Astrocyte (in vitro differentiated cells and primary cell): ENCODE data around the gene MBP. TPM values are rescaled to one million over a fixed set of nuclear protein-coding genes. Genes with fewer than 3 reads are reported as not detected.

Experiments used
- DNase-seq: peaks from one replicate; pipeline ENCODE4 v3.0.0-alpha.2; 2010; ENCODE audit warnings: low read depth
- FAIRE-seq: peaks from 2 replicates; lab custom pipeline; 2011; peaks lifted over from hg19 to GRCh38; lab: Jason Lieb, UNC
- H2AFZ ChIP-seq: 2 replicates; pipeline ENCODE4 v1.6.0; 2012; ENCODE audit warnings: low read depth, low read length, inconsistent platforms
- H3K27ac ChIP-seq: 2 replicates; pipeline ENCODE4 v1.5.1; 2011; ENCODE audit warnings: low read depth, low read length, inconsistent platforms
- H3K27me3 ChIP-seq: 2 replicates; pipeline ENCODE4 v1.6.0; 2011; ENCODE audit warnings: low read length, inconsistent platforms; ENCODE audit not compliant: insufficient read depth
- H3K36me3 ChIP-seq: 2 replicates; pipeline ENCODE4 v1.5.1; 2011; ENCODE audit warnings: low read length, inconsistent platforms; ENCODE audit not compliant: insufficient read depth
- H3K4me1 ChIP-seq: 2 replicates; pipeline ENCODE4 v1.5.1; 2011; ENCODE audit warnings: low read length, inconsistent platforms; ENCODE audit not compliant: insufficient read depth
- H3K4me2 ChIP-seq: 2 replicates; pipeline ENCODE4 v1.6.0; 2012; ENCODE audit warnings: low read length, inconsistent platforms
- H3K4me3 ChIP-seq: 2 replicates; pipeline ENCODE4 v1.5.1; 2011; ENCODE audit warnings: low read depth, mild to moderate bottlenecking, low read length, inconsistent platforms; ENCODE audit not compliant: insufficient read depth
- H3K79me2 ChIP-seq: 2 replicates; pipeline ENCODE4 v1.6.0; 2012; ENCODE audit warnings: mild to moderate bottlenecking, low read length, inconsistent platforms; ENCODE audit not compliant: insufficient read depth
- H3K9ac ChIP-seq: 2 replicates; pipeline ENCODE4 v1.6.0; 2012; ENCODE audit warnings: mild to moderate bottlenecking, low read length, inconsistent platforms
- H3K9me3 ChIP-seq: 2 replicates; pipeline ENCODE4 v1.5.1; 2012; ENCODE audit warnings: low read depth, mild to moderate bottlenecking, low read length, inconsistent platforms; ENCODE audit not compliant: insufficient read depth
- H4K20me1 ChIP-seq: 2 replicates; pipeline ENCODE4 v1.6.0; 2012; ENCODE audit warnings: low read length, inconsistent platforms; ENCODE audit not compliant: insufficient read depth
- H3K27ac Mint-ChIP-seq: one replicate; pipeline ENCODE4 v1.8.0; 2021; ENCODE audit warnings: mild to moderate bottlenecking, mixed read lengths; ENCODE audit not compliant: unreplicated experiment
- H3K27me3 Mint-ChIP-seq: one replicate; pipeline ENCODE4 v1.8.0; 2021; ENCODE audit warnings: low read depth, mixed read lengths; ENCODE audit not compliant: unreplicated experiment
- H3K36me3 Mint-ChIP-seq: one replicate; pipeline ENCODE4 v1.8.0; 2021; ENCODE audit warnings: low read depth, mixed read lengths; ENCODE audit not compliant: unreplicated experiment
- H3K4me1 Mint-ChIP-seq: one replicate; pipeline ENCODE4 v1.8.0; 2021; ENCODE audit warnings: low read depth, mixed read lengths; ENCODE audit not compliant: unreplicated experiment
- H3K4me3 Mint-ChIP-seq: one replicate; pipeline ENCODE4 v1.8.0; 2021; ENCODE audit warnings: mild to moderate bottlenecking, moderate library complexity, mixed read lengths; ENCODE audit not compliant: unreplicated experiment
- H3K9me3 Mint-ChIP-seq: one replicate; pipeline ENCODE4 v1.8.0; 2021; ENCODE audit warnings: mild to moderate bottlenecking, mixed read lengths; ENCODE audit not compliant: unreplicated experiment
- CTCF ChIP-seq: IDR thresholded peaks from 2 replicates; pipeline ENCODE4 v1.5.1; 2011; ENCODE audit warnings: low read depth, mild to moderate bottlenecking, inconsistent platforms, low read length, moderate library complexity; ENCODE audit not compliant: insufficient read depth
- EZH2 ChIP-seq: IDR thresholded peaks from 2 replicates; pipeline ENCODE4 v1.6.1; 2012; ENCODE audit warnings: mild to moderate bottlenecking, low read length, inconsistent platforms; ENCODE audit not compliant: insufficient read depth
- total RNA-seq: library from RNA; stranded (reverse); gene quantifications from 2 replicates; pipeline ENCODE4 v1.2.1, GENCODE V29; 2021

The MBP gene
- total RNA-seq, 1 donor from 2014 or later = 11.4 TPM

- FAIRE-seq = no peak
- Mint-ChIP-seq H3K4me3 (no peak overlapping the region), H3K27ac (no peak overlapping the region), H3K4me1 (no peaks in the 10 kb centered on the region), H3K9me3 (no peaks in the 10 kb centered on the region), H3K36me3 (peaks cover 5% of the 10 kb centered on the region), H3K27me3 (peaks cover 2% of the 10 kb centered on the region)
- Histone ChIP-seq H3K27me3 (no peaks in the 10 kb centered on the region), H4K20me1 (no peaks in the 10 kb centered on the region), H3K79me2 (no peaks in the 10 kb centered on the region), H3K4me2 (peak overlapping the region; percentile 54), H3K9ac (no peak overlapping the region), H3K4me3 (no peak overlapping the region), H3K4me1 (peaks cover 15% of the 10 kb centered on the region), H2AFZ (no peak overlapping the region), H3K9me3 (no peaks in the 10 kb centered on the region), H3K27ac (no peak overlapping the region), H3K36me3 (no peaks in the 10 kb centered on the region)
- no peak for TF ChIP-seq CTCF
- no peak for TF ChIP-seq EZH2
- DNase-seq = no peak
Measured at GRCh38 chr18:77031662-77032061, 100.9 kb downstream of the MBP start.

- Histone ChIP-seq H3K27me3 (no peaks in the 10 kb centered on the region), H3K4me3 (no peak overlapping the region), H3K27ac (no peak overlapping the region), H3K4me2 (no peak overlapping the region), H3K36me3 (no peaks in the 10 kb centered on the region), H4K20me1 (no peaks in the 10 kb centered on the region), H3K79me2 (no peaks in the 10 kb centered on the region), H3K9ac (no peak overlapping the region), H3K4me1 (peaks cover 8% of the 10 kb centered on the region), H2AFZ (no peak overlapping the region), H3K9me3 (no peaks in the 10 kb centered on the region)
- Mint-ChIP-seq H3K36me3 (peaks cover 6% of the 10 kb centered on the region), H3K4me3 (no peak overlapping the region), H3K9me3 (no peaks in the 10 kb centered on the region), H3K27ac (no peak overlapping the region), H3K4me1 (no peaks in the 10 kb centered on the region), H3K27me3 (no peaks in the 10 kb centered on the region)
- DNase-seq (no peak), FAIRE-seq (no peak)
- TF ChIP-seq CTCF = no peak
- no peak for TF ChIP-seq EZH2
Measured at GRCh38 chr18:77030201-77030600, 102.4 kb downstream of the MBP start.

- DNase-seq (no peak), FAIRE-seq (no peak)
- Histone ChIP-seq H3K36me3 (no peaks in the 10 kb centered on the region), H3K27me3 (no peaks in the 10 kb centered on the region), H3K4me1 (no peaks in the 10 kb centered on the region), H3K79me2 (no peaks in the 10 kb centered on the region), H3K9ac (no peak overlapping the region), H3K4me3 (no peak overlapping the region), H3K4me2 (no peak overlapping the region), H2AFZ (no peak overlapping the region), H4K20me1 (no peaks in the 10 kb centered on the region), H3K27ac (no peak overlapping the region), H3K9me3 (no peaks in the 10 kb centered on the region)
- no peak overlapping the region for H3K27ac Mint-ChIP-seq
- H3K9me3 Mint-ChIP-seq = no peaks in the 10 kb centered on the region
- no peaks in the 10 kb centered on the region for H3K27me3 Mint-ChIP-seq
- H3K4me3 Mint-ChIP-seq = no peak overlapping the region
- no peak for TF ChIP-seq EZH2
- TF ChIP-seq CTCF = no peak
- no peaks in the 10 kb centered on the region for H3K4me1 Mint-ChIP-seq
- H3K36me3 Mint-ChIP-seq = peaks cover 11% of the 10 kb centered on the region
Measured at GRCh38 chr18:77025831-77026363, 106.7 kb downstream of the MBP start.
